ENCODE measurements around the gene KRTAP4-7. TPM values are rescaled to one million over a fixed set of nuclear protein-coding genes. Genes with fewer than 3 reads are reported as not detected.
A peak's percentile ranks its signal among the peaks of the same experiment; 100 is the strongest.

KRTAP4-7 gene
- total RNA-seq, 1 experiment from 2014 or later, result not detected

DNA sequence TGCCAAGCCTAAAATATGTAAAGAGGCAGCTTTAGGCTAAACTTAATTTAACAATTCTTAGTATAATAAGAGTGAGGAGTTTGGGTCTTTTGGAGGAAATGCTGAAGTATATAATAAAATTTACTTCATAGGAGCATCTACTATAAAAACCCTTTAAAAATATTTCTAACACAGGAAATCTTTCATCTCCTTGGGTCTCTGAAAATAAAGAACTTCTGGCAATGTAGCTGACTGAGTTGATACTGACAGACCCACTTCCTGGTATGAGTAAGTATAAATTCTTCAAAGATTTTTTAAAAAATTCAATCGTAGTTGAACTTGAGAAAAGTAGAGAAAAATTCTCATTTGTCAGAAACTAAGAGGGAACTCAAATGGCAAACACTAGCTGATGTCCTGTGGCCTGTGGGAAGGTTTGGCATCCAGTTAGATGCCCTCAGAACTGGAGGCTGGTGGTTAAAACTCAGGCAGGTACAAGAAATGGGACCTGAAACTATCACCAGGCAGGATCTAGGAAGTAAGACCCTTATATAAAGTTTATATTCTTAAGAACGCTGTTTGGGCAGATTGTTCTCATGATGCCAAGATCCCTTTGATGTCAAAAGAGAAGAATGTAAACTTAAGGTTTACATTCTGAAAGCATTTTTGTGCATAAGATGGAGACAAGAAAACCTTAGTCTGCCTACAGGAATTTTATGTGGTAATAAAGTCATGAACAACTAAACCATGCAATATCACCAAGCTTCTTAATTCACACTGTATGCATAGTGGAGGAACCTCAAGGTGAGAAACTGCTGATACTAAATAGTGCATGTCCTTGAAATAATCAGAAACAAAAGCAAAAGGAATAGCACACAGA lies 50.2 kb downstream of the KRTAP4-7 start:
- Histone ChIP-seq H3K9me3 (replicated peaks) (no peaks in the 10 kb centered on the region), H3K36me3 (no peaks in the 10 kb centered on the region), H3K4me1 (replicated peaks) (peaks cover 25% of the 10 kb centered on the region), H3K4me3 (no peak overlapping the region), H3K27ac (peak overlapping the region; percentile 44), H3K27me3 (replicated peaks) (no peaks in the 10 kb centered on the region)
- DNase-seq (ENCODE audit: low read depth in 1 of 2, low spot score in 2 of 2), result peak in 1 of 2 experiments; percentile 13

Other genes with a start within 250 kb of the KRTAP4-7 start
- not detected in 2 replicates for gene KRT12, start 216.9 kb upstream of the KRTAP4-7 start, total RNA-seq (2014; rRNA removed; shearing (Covaris generic))
- not detected in 2 replicates for gene KRT20, start 198.9 kb upstream of the KRTAP4-7 start, total RNA-seq (2014; rRNA removed; shearing (Covaris generic))
- not detected in 2 replicates for gene KRT23, start 146.5 kb upstream of the KRTAP4-7 start, total RNA-seq (2014; rRNA removed; shearing (Covaris generic))
- gene KRT39, start 117.2 kb upstream of the KRTAP4-7 start, total RNA-seq (2014; rRNA removed; shearing (Covaris generic)), result not detected in 2 replicates
- not detected in 2 replicates for gene KRT40, start 99.8 kb upstream of the KRTAP4-7 start, total RNA-seq (2014; rRNA removed; shearing (Covaris generic))
- not detected in 2 replicates for gene KRTAP3-3, start 90.0 kb upstream of the KRTAP4-7 start, total RNA-seq (2014; rRNA removed; shearing (Covaris generic))
- gene KRTAP3-2, start 84.2 kb upstream of the KRTAP4-7 start, total RNA-seq (2014; rRNA removed; shearing (Covaris generic)), result not detected in 2 replicates
- gene KRTAP3-1, start 75.0 kb upstream of the KRTAP4-7 start, total RNA-seq (2014; rRNA removed; shearing (Covaris generic)), result not detected in 2 replicates
- 0.45 and 2.5 TPM in 2 replicates for gene KRTAP1-5, start 56.9 kb upstream of the KRTAP4-7 start, total RNA-seq (2014; rRNA removed; shearing (Covaris generic))
- not detected in 2 replicates for gene KRTAP1-4, start 54.0 kb upstream of the KRTAP4-7 start, total RNA-seq (2014; rRNA removed; shearing (Covaris generic))
- not detected in 2 replicates for gene KRTAP1-3, start 49.3 kb upstream of the KRTAP4-7 start, total RNA-seq (2014; rRNA removed; shearing (Covaris generic))
- gene KRTAP1-1, start 42.7 kb upstream of the KRTAP4-7 start, total RNA-seq (2014; rRNA removed; shearing (Covaris generic)), result not detected in 2 replicates
- gene KRTAP2-1, start 36.8 kb upstream of the KRTAP4-7 start, total RNA-seq (2014; rRNA removed; shearing (Covaris generic)), result not detected in 2 replicates
- gene KRTAP2-2, start 28.9 kb upstream of the KRTAP4-7 start, total RNA-seq (2014; rRNA removed; shearing (Covaris generic)), result not detected in 2 replicates
- gene KRTAP2-3, start 24.0 kb upstream of the KRTAP4-7 start, total RNA-seq (2014; rRNA removed; shearing (Covaris generic)), result not detected in 2 replicates
- not detected in 2 replicates for gene KRTAP2-4, start 18.3 kb upstream of the KRTAP4-7 start, total RNA-seq (2014; rRNA removed; shearing (Covaris generic))
- gene KRTAP4-8, start 14.0 kb downstream of the KRTAP4-7 start, total RNA-seq (2014; rRNA removed; shearing (Covaris generic)), result not detected in 2 replicates
- not detected in 2 replicates for gene KRTAP4-16, start 18.1 kb downstream of the KRTAP4-7 start, total RNA-seq (2014; rRNA removed; shearing (Covaris generic))
- gene KRTAP4-9, start 21.2 kb downstream of the KRTAP4-7 start, total RNA-seq (2014; rRNA removed; shearing (Covaris generic)), result not detected in 2 replicates
- not detected in 2 replicates for gene KRTAP4-11, start 34.2 kb downstream of the KRTAP4-7 start, total RNA-seq (2014; rRNA removed; shearing (Covaris generic))
- gene KRTAP4-12, start 40.0 kb downstream of the KRTAP4-7 start, total RNA-seq (2014; rRNA removed; shearing (Covaris generic)), result not detected in 2 replicates
- not detected in 2 replicates for gene KRTAP4-6, start 56.4 kb downstream of the KRTAP4-7 start, total RNA-seq (2014; rRNA removed; shearing (Covaris generic))
- gene KRTAP4-5, start 65.7 kb downstream of the KRTAP4-7 start, total RNA-seq (2014; rRNA removed; shearing (Covaris generic)), result not detected in 2 replicates
- gene KRTAP4-4, start 76.6 kb downstream of the KRTAP4-7 start, total RNA-seq (2014; rRNA removed; shearing (Covaris generic)), result not detected in 2 replicates
- not detected in 2 replicates for gene KRTAP4-3, start 84.1 kb downstream of the KRTAP4-7 start, total RNA-seq (2014; rRNA removed; shearing (Covaris generic))
- not detected in 2 replicates for gene KRTAP4-2, start 94.1 kb downstream of the KRTAP4-7 start, total RNA-seq (2014; rRNA removed; shearing (Covaris generic))
- not detected in 2 replicates for gene KRTAP4-1, start 100.8 kb downstream of the KRTAP4-7 start, total RNA-seq (2014; rRNA removed; shearing (Covaris generic))
- gene KRTAP9-1, start 105.7 kb downstream of the KRTAP4-7 start, total RNA-seq (2014; rRNA removed; shearing (Covaris generic)), result not detected in 2 replicates
- not detected in 2 replicates for gene KRTAP9-2, start 142.5 kb downstream of the KRTAP4-7 start, total RNA-seq (2014; rRNA removed; shearing (Covaris generic))
- gene KRTAP9-3, start 148.3 kb downstream of the KRTAP4-7 start, total RNA-seq (2014; rRNA removed; shearing (Covaris generic)), result not detected in 2 replicates
- gene KRTAP9-8, start 153.8 kb downstream of the KRTAP4-7 start, total RNA-seq (2014; rRNA removed; shearing (Covaris generic)), result not detected in 2 replicates
- gene KRTAP9-4, start 165.5 kb downstream of the KRTAP4-7 start, total RNA-seq (2014; rRNA removed; shearing (Covaris generic)), result not detected in 2 replicates
- not detected in 2 replicates for gene KRTAP9-9, start 171.2 kb downstream of the KRTAP4-7 start, total RNA-seq (2014; rRNA removed; shearing (Covaris generic))
- gene KRTAP9-6, start 181.2 kb downstream of the KRTAP4-7 start, total RNA-seq (2014; rRNA removed; shearing (Covaris generic)), result not detected in 2 replicates
- not detected in 2 replicates for gene KRTAP9-7, start 191.5 kb downstream of the KRTAP4-7 start, total RNA-seq (2014; rRNA removed; shearing (Covaris generic))
- not detected in 2 replicates for gene KRTAP29-1, start 218.7 kb downstream of the KRTAP4-7 start, total RNA-seq (2014; rRNA removed; shearing (Covaris generic))
- not detected in 2 replicates for gene KRTAP16-1, start 225.2 kb downstream of the KRTAP4-7 start, total RNA-seq (2014; rRNA removed; shearing (Covaris generic))
- gene KRTAP17-1, start 231.6 kb downstream of the KRTAP4-7 start, total RNA-seq (2014; rRNA removed; shearing (Covaris generic)), result not detected in 2 replicates

Data from SJSA1 (cell line).